ENCODE results near the gene IL21R.

DNA sequence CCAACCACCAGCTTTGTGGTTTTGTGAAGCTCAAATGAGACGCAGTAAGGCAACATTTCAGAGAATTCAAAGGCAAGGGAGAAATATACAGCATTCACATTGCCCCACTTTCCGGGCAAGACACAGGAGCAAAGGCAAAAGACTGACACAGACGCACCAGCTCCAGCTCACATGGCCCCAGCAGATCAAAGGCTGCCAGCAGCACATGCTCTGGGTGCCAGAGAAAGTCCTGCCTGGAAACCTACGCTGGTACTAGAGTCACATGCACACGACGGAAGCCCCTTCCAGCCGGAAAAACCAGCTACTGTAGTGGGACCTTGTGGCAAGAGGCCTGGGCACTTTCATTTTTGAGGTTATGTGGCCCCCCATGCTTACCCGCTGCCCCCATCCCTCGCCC is 97.7 kb downstream of the IL21R start:
- TF ChIP-seq POLR2AphosphoS5 (IDR thresholded peaks at IDR 0.05; ENCODE audit: low read length) (no peak), HDGF (IDR thresholded peaks at IDR 0.05) (no peak), EP300 (IDR thresholded peaks at IDR 0.05; ENCODE audit: borderline replicate concordance in 1 of 2, control insufficient read depth in 1 of 2, low read depth in 2 of 2, low read length in 2 of 2) (no peak), ZNF592 (IDR thresholded peaks at IDR 0.05) (no peak), ZNF274 (IDR thresholded peaks at IDR 0.05; ENCODE audit: insufficient read depth, insufficient read length) (no peak)
- TF ChIP-seq, protein P1, sequence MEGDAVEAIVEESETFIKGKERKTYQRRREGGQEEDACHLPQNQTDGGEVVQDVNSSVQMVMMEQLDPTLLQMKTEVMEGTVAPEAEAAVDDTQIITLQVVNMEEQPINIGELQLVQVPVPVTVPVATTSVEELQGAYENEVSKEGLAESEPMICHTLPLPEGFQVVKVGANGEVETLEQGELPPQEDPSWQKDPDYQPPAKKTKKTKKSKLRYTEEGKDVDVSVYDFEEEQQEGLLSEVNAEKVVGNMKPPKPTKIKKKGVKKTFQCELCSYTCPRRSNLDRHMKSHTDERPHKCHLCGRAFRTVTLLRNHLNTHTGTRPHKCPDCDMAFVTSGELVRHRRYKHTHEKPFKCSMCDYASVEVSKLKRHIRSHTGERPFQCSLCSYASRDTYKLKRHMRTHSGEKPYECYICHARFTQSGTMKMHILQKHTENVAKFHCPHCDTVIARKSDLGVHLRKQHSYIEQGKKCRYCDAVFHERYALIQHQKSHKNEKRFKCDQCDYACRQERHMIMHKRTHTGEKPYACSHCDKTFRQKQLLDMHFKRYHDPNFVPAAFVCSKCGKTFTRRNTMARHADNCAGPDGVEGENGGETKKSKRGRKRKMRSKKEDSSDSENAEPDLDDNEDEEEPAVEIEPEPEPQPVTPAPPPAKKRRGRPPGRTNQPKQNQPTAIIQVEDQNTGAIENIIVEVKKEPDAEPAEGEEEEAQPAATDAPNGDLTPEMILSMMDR (IDR thresholded peaks at IDR 0.05 in 2 of 3, conservative IDR thresholded peaks at IDR 0.05 in 1 of 3; ENCODE audit: control insufficient read depth in 2 of 3, extremely low read depth in 1 of 3, insufficient read depth in 1 of 3, low read depth in 3 of 3, low read length in 3 of 3) = no peak
